ENCODE results near the gene RAB3D.
A peak's percentile ranks its signal among the peaks of the same experiment; 100 is the strongest.

RAB3D gene

DNA sequence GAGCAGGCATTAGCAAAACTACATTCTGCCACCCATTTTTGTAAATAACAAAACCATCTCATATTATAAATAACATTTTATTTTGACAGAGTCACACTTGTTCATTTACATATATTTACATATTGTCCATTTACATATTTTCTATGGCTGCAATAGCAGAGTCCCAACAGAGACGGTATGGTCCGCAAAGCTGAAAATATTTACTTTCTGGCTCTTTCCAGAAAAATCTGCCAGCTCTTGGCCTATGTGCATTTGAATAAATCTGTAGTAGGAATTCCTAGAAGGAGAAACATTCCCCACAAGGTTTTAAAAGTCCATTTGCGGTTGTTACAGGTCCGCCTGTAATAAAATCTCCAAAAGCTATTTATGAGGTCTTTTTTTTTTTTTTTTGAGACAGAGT, 49.2 kb downstream of the RAB3D start:
- peaks cover 7% of the 10 kb centered on the region; the same call in 1 of the 2 replicates for H4K20me1 ChIP-seq
- no peak overlapping the region for H3K27ac ChIP-seq
- H3K9me3 ChIP-seq: no peaks in the 10 kb centered on the region
- peaks cover 16% of the 10 kb centered on the region for H3K27me3 ChIP-seq
- no peaks in the 10 kb centered on the region for H3K36me3 ChIP-seq
- peaks cover 5% of the 10 kb centered on the region; the same call in 1 of the 2 replicates for H3K4me1 ChIP-seq
- no peak for TF ChIP-seq Cebpa-rat (IDR thresholded peaks at IDR 0.05)
- H3K4me2 ChIP-seq: no peak overlapping the region
- H3K4me3 ChIP-seq: no peak overlapping the region
- no peak overlapping the region for H3K9ac ChIP-seq

DNA sequence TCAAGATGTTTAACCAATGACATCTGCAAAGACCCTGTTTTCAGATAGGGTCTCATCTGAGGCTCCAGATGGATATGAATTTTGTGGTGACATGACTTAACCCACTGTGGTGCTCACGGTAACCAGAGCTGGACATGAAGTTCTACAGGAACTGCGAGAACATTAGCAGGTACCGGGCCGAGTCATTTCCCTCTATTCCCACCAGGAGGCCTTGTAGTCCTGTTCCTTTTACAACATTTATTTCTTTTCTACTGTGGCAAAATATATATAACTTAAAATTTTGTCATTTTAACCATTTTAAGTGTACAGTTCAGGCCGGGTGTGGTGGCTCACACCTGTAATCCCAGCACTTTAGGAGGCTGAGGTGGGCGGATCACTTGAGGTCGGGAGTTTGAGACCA, 51.1 kb downstream of the RAB3D start:
- H3K4me1 ChIP-seq: peaks cover 1% of the 10 kb centered on the region; the same call in 1 of the 2 replicates
- no peak overlapping the region for H3K4me3 ChIP-seq
- no peak for TF ChIP-seq Cebpa-rat (IDR thresholded peaks at IDR 0.05)
- H3K27ac ChIP-seq: no peak overlapping the region
- peaks cover 32% of the 10 kb centered on the region for H3K27me3 ChIP-seq
- no peak overlapping the region for H3K9ac ChIP-seq
- H3K9me3 ChIP-seq: no peaks in the 10 kb centered on the region
- no peak overlapping the region for H3K4me2 ChIP-seq
- H4K20me1 ChIP-seq: peaks cover 17% of the 10 kb centered on the region; the same call in 1 of the 2 replicates
- H3K36me3 ChIP-seq: no peaks in the 10 kb centered on the region

DNA sequence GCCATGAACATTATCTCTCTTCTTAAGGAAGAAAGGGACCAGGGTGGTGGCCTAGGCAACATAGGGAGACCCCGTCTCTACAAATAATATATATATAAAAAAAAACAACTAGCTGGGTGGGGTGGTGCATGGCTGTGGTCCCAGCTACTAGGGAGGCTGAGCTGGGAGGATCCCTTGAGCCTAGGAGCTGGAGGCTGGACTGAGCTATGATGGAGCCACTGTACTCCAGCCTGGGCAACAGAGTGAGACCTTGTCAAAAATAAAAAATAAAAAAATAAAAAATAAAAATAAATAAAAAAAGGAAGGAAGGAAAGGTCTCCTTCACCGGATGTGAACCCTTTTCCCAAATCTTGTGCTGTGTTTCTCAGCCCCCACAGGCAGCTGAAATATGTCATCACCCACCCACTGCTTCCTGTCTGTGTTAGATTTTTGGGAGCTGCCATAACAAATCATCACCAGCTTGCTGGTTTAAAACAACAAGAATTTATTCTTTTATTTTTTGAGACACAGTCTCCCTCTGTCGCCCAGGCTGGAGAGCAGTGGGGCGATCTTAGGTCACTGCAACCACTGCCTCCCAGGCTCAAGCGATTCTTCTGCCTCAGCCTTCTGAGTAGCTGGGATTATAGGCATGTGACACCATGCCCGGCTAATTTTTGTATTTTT, 53.0 kb downstream of the RAB3D start:
- H3K9me3 ChIP-seq: no peaks in the 10 kb centered on the region
- peaks cover 33% of the 10 kb centered on the region; the same call in 1 of the 2 replicates for H4K20me1 ChIP-seq
- no peak overlapping the region for H3K9ac ChIP-seq
- no peak overlapping the region for H3K27ac ChIP-seq
- no peak for TF ChIP-seq Cebpa-rat (IDR thresholded peaks at IDR 0.05)
- H3K27me3 ChIP-seq: peaks cover 51% of the 10 kb centered on the region
- no peak overlapping the region for H3K4me2 ChIP-seq
- H3K4me1 ChIP-seq: no peaks in the 10 kb centered on the region; the same call in 1 of the 2 replicates
- H3K36me3 ChIP-seq: no peaks in the 10 kb centered on the region
- no peak overlapping the region for H3K4me3 ChIP-seq

DNA sequence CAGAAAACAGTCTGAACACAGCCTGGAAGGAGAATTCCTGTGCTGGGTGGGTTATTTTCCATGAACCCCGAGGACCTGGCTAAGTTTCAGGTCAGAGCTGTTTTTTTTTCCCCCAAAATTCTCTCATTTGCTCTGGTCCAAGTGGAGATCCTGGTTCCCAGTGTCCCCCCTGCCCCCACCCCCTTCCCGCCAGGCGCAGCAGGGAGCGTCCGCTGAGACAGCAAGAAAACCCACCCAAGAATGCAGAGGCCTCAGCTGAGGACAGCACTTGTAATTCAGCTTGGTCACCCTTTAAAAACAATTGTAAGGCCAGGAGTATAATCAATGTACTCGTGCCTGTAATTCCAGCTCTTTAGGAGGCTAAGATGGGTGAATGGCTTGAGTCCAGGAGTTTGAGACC, 54.9 kb downstream of the RAB3D start:
- Histone ChIP-seq H3K27me3 (peaks cover 63% of the 10 kb centered on the region), H3K9ac (no peak overlapping the region), H3K4me3 (no peak overlapping the region), H3K4me1 (peaks cover 12% of the 10 kb centered on the region), H4K20me1 (peaks cover 47% of the 10 kb centered on the region), H3K9me3 (no peaks in the 10 kb centered on the region), H3K36me3 (no peaks in the 10 kb centered on the region), H3K4me2 (no peak overlapping the region), H3K27ac (no peak overlapping the region)
- no peak for TF ChIP-seq Cebpa-rat (IDR thresholded peaks at IDR 0.05)

DNA sequence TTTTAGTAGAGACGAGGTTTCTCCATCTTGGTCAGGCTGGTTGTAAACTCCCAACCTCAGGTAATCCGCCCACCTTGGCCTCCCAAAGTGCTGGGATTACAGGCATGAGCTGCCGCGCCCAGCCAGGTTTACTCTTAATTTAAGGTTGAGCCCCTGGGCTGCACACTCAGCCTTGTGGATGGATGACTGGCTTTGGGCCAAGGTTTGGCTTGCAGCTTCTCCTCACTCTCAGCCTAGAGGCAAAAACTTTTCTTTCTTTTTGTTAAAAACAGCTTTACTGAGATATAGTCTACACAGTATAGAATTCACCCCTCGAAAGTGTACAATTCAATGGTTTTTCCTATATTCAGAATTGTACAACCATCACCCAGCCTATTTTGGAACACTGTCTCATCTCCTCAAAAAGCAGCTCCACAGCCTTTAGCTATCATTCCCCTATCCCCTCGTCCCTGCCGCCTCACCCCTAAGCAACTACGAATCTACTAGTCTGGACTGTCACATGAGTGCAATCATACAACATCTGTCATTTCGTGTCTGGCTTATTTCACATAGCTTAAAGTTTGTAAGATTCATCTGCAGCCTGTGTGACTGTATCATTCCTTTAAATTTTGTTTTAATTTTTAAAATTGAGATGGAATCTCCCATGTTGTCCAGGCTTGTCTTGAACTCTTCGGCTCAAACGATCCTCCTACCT, 58.0 kb downstream of the RAB3D start:
- peaks cover 25% of the 10 kb centered on the region for H3K4me1 ChIP-seq
- no peak for TF ChIP-seq Cebpa-rat (IDR thresholded peaks at IDR 0.05)
- H3K36me3 ChIP-seq: no peaks in the 10 kb centered on the region
- no peak overlapping the region for H3K9ac ChIP-seq
- H3K4me3 ChIP-seq: no peak overlapping the region
- H3K4me2 ChIP-seq: no peak overlapping the region
- H3K27me3 ChIP-seq: peaks cover 78% of the 10 kb centered on the region
- peaks cover 62% of the 10 kb centered on the region for H4K20me1 ChIP-seq
- peaks cover 13% of the 10 kb centered on the region for H3K9me3 ChIP-seq
- H3K27ac ChIP-seq: no peak overlapping the region

DNA sequence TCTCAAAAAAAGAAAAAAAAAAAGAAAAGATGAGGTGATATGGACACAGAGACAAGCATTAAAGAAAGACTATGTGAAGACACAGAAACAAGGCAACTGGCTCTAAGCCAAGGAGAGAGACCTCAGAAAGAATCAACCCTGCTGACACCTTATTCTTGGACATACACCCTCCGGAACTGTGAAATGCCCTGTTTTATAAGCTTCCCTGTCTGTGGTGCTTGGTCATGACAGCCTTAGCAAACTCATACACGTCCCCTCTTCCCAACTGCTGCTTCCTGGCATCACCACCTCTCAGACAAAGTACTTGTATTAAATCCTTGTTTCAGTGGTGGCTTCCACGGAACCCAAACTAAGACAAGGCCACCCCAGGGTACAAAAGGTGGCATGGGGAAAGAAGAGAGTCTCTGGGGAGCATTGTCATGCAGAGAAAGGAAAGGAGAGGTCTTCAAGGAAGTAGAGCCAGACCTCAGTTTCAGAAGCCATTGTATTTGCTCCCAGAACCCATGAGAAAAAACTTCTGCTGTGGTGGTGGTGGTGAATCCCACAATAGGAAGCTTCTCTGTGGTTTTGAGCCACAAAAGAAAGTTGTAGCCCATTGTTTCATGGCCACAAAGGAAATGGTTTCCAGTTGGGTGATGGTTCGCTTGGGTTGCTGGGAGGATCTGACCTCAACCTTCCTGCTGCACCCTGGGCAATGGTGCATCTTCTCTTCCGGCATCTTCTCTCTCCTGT, 59.8 kb downstream of the RAB3D start:
- Histone ChIP-seq H3K9me3 (peaks cover 14% of the 10 kb centered on the region), H3K27me3 (peaks cover 89% of the 10 kb centered on the region)

DNA sequence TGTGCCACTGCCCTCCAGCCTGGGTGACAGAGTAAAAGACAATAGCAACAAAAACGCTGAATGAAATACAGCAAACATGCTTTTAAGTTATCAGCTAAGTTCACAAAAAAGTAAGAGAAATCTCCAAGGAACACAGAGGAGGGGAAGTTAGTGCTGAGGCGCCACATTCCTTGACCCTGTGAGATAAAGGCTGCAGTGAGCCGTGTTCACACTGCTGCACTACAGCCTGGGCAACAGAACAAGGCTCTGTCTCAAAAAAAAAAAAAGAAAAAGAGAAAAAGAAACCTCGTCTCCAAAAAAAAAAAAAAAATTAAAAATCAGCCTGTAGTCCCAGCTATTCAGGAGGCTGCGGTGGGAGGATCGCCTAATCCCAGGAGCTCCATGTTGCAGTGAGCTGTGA, 60.8 kb downstream of the RAB3D start:
- Histone ChIP-seq H3K4me2 (no peak overlapping the region), H3K4me1 (peaks cover 25% of the 10 kb centered on the region), H3K9me3 (peaks cover 22% of the 10 kb centered on the region), H3K9ac (no peak overlapping the region), H3K4me3 (no peak overlapping the region), H3K27me3 (peaks cover 89% of the 10 kb centered on the region), H3K36me3 (no peaks in the 10 kb centered on the region), H3K27ac (no peak overlapping the region), H4K20me1 (peaks cover 48% of the 10 kb centered on the region)
- TF ChIP-seq Cebpa-rat (IDR thresholded peaks at IDR 0.05): no peak

More for the DNA sequence above, 59.8 kb downstream of the RAB3D start:
- Histone ChIP-seq H3K4me1 (peaks cover 25% of the 10 kb centered on the region), H3K36me3 (no peaks in the 10 kb centered on the region), H3K27ac (no peak overlapping the region), H4K20me1 (peaks cover 50% of the 10 kb centered on the region), H3K4me3 (no peak overlapping the region), H3K9ac (no peak overlapping the region), H3K4me2 (peak overlapping the region; percentile 62)
- no peak for TF ChIP-seq Cebpa-rat (IDR thresholded peaks at IDR 0.05)

DNA sequence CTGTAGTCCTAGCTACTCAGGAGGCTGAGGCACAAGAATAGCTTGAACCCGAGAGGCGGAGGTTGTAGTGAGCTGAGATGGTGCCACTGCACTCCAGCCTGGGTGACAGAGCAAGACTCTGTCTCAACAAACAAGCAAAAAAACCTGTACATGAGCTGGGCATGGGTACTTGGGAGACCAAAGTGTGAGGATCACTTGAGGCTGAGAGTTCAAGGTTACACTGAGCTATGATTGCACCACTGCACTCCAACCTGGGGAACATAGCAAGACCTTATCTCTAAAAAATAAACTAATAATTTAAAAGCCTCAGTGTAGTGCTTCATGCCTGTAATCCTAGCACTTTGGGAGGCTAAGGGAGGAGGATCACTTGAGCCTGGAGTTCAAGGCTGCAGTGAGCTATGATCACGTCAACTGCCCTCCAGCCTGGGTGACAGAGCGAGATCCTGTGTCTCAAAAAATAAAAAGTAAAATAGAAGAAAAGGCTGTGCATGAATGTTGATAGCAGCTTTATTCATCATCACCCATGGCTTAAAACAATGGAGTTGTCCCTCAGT, 64.8 kb downstream of the RAB3D start:
- H3K9me3 ChIP-seq: peaks cover 22% of the 10 kb centered on the region
- H3K27me3 ChIP-seq: peaks cover 58% of the 10 kb centered on the region
- no peak overlapping the region for H3K9ac ChIP-seq
- peaks cover 16% of the 10 kb centered on the region for H4K20me1 ChIP-seq
- H3K4me1 ChIP-seq: peaks cover 14% of the 10 kb centered on the region
- no peak overlapping the region for H3K27ac ChIP-seq
- TF ChIP-seq Cebpa-rat (IDR thresholded peaks at IDR 0.05): no peak
- H3K4me2 ChIP-seq: no peak overlapping the region
- H3K36me3 ChIP-seq: no peaks in the 10 kb centered on the region
- H3K4me3 ChIP-seq: no peak overlapping the region

DNA sequence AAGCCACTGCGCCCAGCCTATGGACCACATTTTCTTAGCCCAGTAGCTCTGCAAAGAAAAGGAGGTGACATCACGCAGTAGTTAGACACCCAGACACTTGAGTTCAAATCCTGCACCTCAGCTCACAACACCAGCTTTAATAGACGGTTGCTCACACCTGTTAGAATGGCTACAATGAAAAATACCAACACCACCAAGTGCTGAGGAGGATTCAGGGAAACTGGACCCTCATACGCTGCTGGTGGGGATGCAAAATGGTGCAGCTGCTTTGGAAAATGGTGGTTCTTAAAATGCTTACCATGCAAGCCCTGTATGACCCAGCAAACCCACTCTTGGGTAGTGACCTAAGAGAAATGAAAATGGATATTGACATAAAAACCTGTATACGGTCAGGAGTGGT, 65.5 kb downstream of the RAB3D start:
- Histone ChIP-seq H3K4me3 (no peak overlapping the region), H3K4me1 (peaks cover 12% of the 10 kb centered on the region), H3K27ac (no peak overlapping the region), H3K9me3 (peaks cover 22% of the 10 kb centered on the region), H3K4me2 (no peak overlapping the region), H3K9ac (no peak overlapping the region), H3K27me3 (peaks cover 59% of the 10 kb centered on the region), H3K36me3 (no peaks in the 10 kb centered on the region), H4K20me1 (peaks cover 10% of the 10 kb centered on the region)
- no peak for TF ChIP-seq Cebpa-rat (IDR thresholded peaks at IDR 0.05)

All from BLaER1 (cell line).